ENCODE measurements around the gene MCF2L2. TPM values are rescaled to one million over a fixed set of nuclear protein-coding genes. Genes with fewer than 3 reads are reported as not detected.
A peak's percentile ranks its signal among the peaks of the same experiment; 100 is the strongest.

The MCF2L2 gene
- total RNA-seq, 1 donor from 2014 or later, result 1.2 TPM

DNA sequence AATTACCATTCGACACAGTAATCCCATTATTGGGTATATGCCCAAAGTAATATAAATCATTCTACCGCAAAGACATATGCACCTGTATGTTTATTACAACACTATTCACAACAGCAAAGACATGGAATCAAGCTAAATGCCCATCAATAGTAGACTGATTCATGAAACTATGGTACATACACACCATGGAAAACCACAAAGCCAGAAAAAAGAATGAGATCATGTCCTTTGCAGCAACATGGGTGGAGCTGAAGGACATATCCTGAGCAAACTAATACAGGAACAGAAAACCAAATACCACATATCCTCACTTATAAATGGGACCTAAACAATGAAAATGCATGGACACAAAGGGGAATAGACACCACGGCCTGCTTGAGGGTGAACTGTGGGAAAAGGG lies 11.1 kb upstream of the MCF2L2 start:
- Histone ChIP-seq H3K4me1 (no peaks in the 10 kb centered on the region), H3K27me3 (no peaks in the 10 kb centered on the region), H3K36me3 (no peaks in the 10 kb centered on the region), H3K4me3 (no peak overlapping the region), H3K9me3 (no peaks in the 10 kb centered on the region), H3K27ac (no peak overlapping the region)
- TF ChIP-seq, protein P1, sequence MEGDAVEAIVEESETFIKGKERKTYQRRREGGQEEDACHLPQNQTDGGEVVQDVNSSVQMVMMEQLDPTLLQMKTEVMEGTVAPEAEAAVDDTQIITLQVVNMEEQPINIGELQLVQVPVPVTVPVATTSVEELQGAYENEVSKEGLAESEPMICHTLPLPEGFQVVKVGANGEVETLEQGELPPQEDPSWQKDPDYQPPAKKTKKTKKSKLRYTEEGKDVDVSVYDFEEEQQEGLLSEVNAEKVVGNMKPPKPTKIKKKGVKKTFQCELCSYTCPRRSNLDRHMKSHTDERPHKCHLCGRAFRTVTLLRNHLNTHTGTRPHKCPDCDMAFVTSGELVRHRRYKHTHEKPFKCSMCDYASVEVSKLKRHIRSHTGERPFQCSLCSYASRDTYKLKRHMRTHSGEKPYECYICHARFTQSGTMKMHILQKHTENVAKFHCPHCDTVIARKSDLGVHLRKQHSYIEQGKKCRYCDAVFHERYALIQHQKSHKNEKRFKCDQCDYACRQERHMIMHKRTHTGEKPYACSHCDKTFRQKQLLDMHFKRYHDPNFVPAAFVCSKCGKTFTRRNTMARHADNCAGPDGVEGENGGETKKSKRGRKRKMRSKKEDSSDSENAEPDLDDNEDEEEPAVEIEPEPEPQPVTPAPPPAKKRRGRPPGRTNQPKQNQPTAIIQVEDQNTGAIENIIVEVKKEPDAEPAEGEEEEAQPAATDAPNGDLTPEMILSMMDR (IDR thresholded peaks at IDR 0.05), result no peak
- ATAC-seq (peak; percentile 41), DNase-seq (no peak)
- intact Hi-C loops (cut with DNase I), result no loop called here

DNA sequence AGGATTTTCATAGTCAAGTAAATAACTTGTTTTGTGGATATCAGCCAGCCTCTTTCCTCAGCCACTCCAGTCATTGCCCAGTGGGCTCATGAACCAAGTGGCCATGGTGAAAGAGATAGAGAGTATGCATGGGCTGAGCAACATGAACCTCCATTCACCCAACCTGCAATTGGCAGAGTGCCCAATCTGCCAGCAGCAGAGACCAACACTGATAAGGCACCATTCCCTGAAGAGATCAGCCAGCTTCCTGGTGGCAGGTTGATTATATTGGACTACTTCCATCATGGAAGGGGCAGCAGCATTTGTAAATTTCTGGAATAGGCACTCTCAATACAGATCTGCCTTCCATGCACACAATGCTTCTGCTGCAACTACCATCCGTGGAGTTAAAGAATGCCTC lies 10.3 kb upstream of the MCF2L2 start:
- H3K36me3 ChIP-seq, result no peaks in the 10 kb centered on the region
- intact Hi-C loops (cut with DNase I), result no loop called here
- TF ChIP-seq, protein P1 (IDR thresholded peaks at IDR 0.05), result no peak
- ATAC-seq, result no peak
- no peaks in the 10 kb centered on the region for H3K27me3 ChIP-seq
- DNase-seq, result no peak
- H3K9me3 ChIP-seq, result no peaks in the 10 kb centered on the region
- H3K4me1 ChIP-seq, result no peaks in the 10 kb centered on the region
- no peak overlapping the region for H3K4me3 ChIP-seq
- H3K27ac ChIP-seq, result no peak overlapping the region

DNA sequence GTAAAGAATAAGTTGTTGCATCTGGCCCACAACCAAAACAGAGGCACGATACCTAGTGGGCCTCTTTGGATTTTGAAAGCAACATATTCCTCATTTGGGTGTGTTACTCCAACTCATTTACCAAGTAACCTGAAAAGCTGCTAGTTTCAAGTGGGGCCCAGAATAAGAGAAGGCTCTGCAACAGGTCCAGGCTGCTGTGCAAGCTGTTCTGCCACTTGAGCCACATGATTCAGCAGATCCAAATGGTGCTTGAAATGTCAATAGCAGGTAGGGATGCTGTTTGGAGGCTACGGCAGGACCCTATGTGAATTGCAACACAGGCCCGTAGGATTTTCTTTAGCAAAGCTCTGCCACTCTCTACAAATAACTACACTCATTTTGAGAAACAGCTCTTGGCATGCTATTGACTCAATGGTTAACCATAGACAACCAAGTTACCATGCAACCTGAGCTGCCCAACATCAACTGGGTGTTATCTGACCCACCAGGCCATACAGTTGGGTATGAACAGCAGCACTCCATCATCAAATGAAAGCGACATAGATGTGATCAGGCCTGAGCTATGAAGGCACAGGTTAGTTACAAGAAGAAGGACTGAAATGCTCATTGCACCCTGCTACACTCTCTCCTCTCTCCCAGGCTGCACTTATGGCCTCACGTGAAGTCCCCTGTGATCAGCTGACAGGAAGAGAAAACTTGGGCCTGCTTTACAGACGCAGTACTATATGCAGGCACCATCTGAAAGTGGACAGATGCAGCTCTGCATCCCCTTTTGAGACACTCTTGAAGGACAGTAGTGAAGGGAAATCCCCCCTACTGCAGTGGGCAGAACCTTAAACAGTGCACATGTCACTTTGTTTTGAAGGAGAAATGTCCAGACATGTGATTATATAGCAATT lies 9.5 kb upstream of the MCF2L2 start:
- intact Hi-C loops (cut with DNase I), result no loop called here
- Histone ChIP-seq H3K36me3 (no peaks in the 10 kb centered on the region), H3K4me3 (no peak overlapping the region), H3K9me3 (no peaks in the 10 kb centered on the region), H3K4me1 (no peaks in the 10 kb centered on the region), H3K27ac (no peak overlapping the region), H3K27me3 (no peaks in the 10 kb centered on the region)
- TF ChIP-seq, protein P1 (IDR thresholded peaks at IDR 0.05), result no peak
- DNase-seq (no peak), ATAC-seq (peak; percentile 80)

DNA sequence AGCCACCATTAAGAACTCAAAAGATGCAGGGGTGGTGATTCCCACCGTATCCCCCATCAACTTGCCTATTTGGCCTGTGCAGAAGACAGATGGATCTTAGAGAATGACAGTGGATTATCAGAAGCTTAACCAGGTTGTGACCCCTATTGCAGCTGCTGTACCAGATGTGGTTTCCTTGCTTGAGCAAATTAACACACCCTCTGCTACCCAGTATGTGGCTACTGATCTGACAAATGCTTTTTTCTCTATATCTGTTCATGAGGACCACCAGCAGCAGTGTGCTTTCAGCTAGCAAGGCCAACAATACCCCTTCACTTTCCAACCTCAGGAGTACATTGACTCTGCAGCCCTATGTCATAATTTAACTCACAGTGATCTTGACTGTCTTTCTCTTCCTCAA lies 8.6 kb upstream of the MCF2L2 start:
- no peaks in the 10 kb centered on the region for H3K4me1 ChIP-seq
- H3K36me3 ChIP-seq, result no peaks in the 10 kb centered on the region
- intact Hi-C loops (cut with DNase I), result no loop called here
- TF ChIP-seq, protein P1 (IDR thresholded peaks at IDR 0.05), result no peak
- no peak overlapping the region for H3K4me3 ChIP-seq
- ATAC-seq (no peak), DNase-seq (no peak)
- no peak overlapping the region for H3K27ac ChIP-seq
- H3K9me3 ChIP-seq, result no peaks in the 10 kb centered on the region
- H3K27me3 ChIP-seq, result no peaks in the 10 kb centered on the region

DNA sequence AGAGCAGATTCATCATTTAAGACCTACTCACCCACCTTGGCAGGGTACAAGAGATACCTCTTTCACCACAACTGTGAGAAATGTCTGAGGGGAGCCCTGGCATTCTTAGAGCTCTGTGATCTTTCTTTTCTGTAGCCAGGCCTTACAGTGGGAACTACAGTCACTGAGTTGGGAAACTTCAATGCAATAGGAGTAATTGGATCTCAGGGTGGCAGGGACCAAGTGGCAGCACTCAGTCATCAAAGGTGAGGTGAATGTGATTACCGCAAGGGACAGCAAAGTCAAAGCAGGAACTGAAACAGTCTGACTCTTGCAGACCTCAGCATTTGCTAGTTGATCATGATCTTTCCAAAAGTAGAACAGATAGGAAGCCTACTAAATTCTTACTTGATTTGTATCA lies 7.2 kb upstream of the MCF2L2 start:
- TF ChIP-seq, protein P1 (IDR thresholded peaks at IDR 0.05), result no peak
- ATAC-seq (no peak), DNase-seq (no peak)
- Histone ChIP-seq H3K36me3 (no peaks in the 10 kb centered on the region), H3K27me3 (no peaks in the 10 kb centered on the region), H3K27ac (no peak overlapping the region), H3K9me3 (no peaks in the 10 kb centered on the region), H3K4me1 (no peaks in the 10 kb centered on the region), H3K4me3 (no peak overlapping the region)
- intact Hi-C loops (cut with DNase I), result no loop called here

Measured in upper lobe of right lung (tissue), 1 donor.